Astrocyte (in vitro differentiated cells and primary cell): ENCODE data around the gene GNGT1. TPM values are rescaled to one million over a fixed set of nuclear protein-coding genes. Genes with fewer than 3 reads are reported as not detected.
A peak's percentile ranks its signal among the peaks of the same experiment; 100 is the strongest.

Experiments
- DNase-seq: peaks from one replicate; pipeline ENCODE4 v3.0.0-alpha.2; 2010; ENCODE audit warnings: low read depth
- FAIRE-seq: peaks from 2 replicates; lab custom pipeline; 2011; peaks lifted over from hg19 to GRCh38; lab: Jason Lieb, UNC
- H2AFZ ChIP-seq: 2 replicates; pipeline ENCODE4 v1.6.0; 2012; ENCODE audit warnings: low read depth, low read length, inconsistent platforms
- H3K27ac ChIP-seq: 2 replicates; pipeline ENCODE4 v1.5.1; 2011; ENCODE audit warnings: low read depth, low read length, inconsistent platforms
- H3K27me3 ChIP-seq: 2 replicates; pipeline ENCODE4 v1.6.0; 2011; ENCODE audit warnings: low read length, inconsistent platforms; ENCODE audit not compliant: insufficient read depth
- H3K36me3 ChIP-seq: 2 replicates; pipeline ENCODE4 v1.5.1; 2011; ENCODE audit warnings: low read length, inconsistent platforms; ENCODE audit not compliant: insufficient read depth
- H3K4me1 ChIP-seq: 2 replicates; pipeline ENCODE4 v1.5.1; 2011; ENCODE audit warnings: low read length, inconsistent platforms; ENCODE audit not compliant: insufficient read depth
- H3K4me2 ChIP-seq: 2 replicates; pipeline ENCODE4 v1.6.0; 2012; ENCODE audit warnings: low read length, inconsistent platforms
- H3K4me3 ChIP-seq: 2 replicates; pipeline ENCODE4 v1.5.1; 2011; ENCODE audit warnings: low read depth, mild to moderate bottlenecking, low read length, inconsistent platforms; ENCODE audit not compliant: insufficient read depth
- H3K79me2 ChIP-seq: 2 replicates; pipeline ENCODE4 v1.6.0; 2012; ENCODE audit warnings: mild to moderate bottlenecking, low read length, inconsistent platforms; ENCODE audit not compliant: insufficient read depth
- H3K9ac ChIP-seq: 2 replicates; pipeline ENCODE4 v1.6.0; 2012; ENCODE audit warnings: mild to moderate bottlenecking, low read length, inconsistent platforms
- H3K9me3 ChIP-seq: 2 replicates; pipeline ENCODE4 v1.5.1; 2012; ENCODE audit warnings: low read depth, mild to moderate bottlenecking, low read length, inconsistent platforms; ENCODE audit not compliant: insufficient read depth
- H4K20me1 ChIP-seq: 2 replicates; pipeline ENCODE4 v1.6.0; 2012; ENCODE audit warnings: low read length, inconsistent platforms; ENCODE audit not compliant: insufficient read depth
- H3K27ac Mint-ChIP-seq: one replicate; pipeline ENCODE4 v1.8.0; 2021; ENCODE audit warnings: mild to moderate bottlenecking, mixed read lengths; ENCODE audit not compliant: unreplicated experiment
- H3K27me3 Mint-ChIP-seq: one replicate; pipeline ENCODE4 v1.8.0; 2021; ENCODE audit warnings: low read depth, mixed read lengths; ENCODE audit not compliant: unreplicated experiment
- H3K36me3 Mint-ChIP-seq: one replicate; pipeline ENCODE4 v1.8.0; 2021; ENCODE audit warnings: low read depth, mixed read lengths; ENCODE audit not compliant: unreplicated experiment
- H3K4me1 Mint-ChIP-seq: one replicate; pipeline ENCODE4 v1.8.0; 2021; ENCODE audit warnings: low read depth, mixed read lengths; ENCODE audit not compliant: unreplicated experiment
- H3K4me3 Mint-ChIP-seq: one replicate; pipeline ENCODE4 v1.8.0; 2021; ENCODE audit warnings: mild to moderate bottlenecking, moderate library complexity, mixed read lengths; ENCODE audit not compliant: unreplicated experiment
- H3K9me3 Mint-ChIP-seq: one replicate; pipeline ENCODE4 v1.8.0; 2021; ENCODE audit warnings: mild to moderate bottlenecking, mixed read lengths; ENCODE audit not compliant: unreplicated experiment
- EZH2 ChIP-seq: IDR thresholded peaks from 2 replicates; pipeline ENCODE4 v1.6.1; 2012; ENCODE audit warnings: mild to moderate bottlenecking, low read length, inconsistent platforms; ENCODE audit not compliant: insufficient read depth
- total RNA-seq: library from RNA; stranded (reverse); gene quantifications from 2 replicates; pipeline ENCODE4 v1.2.1, GENCODE V29; 2021
- TF ChIP-seq, protein P1 (sequence below): IDR thresholded peaks from 2 replicates; pipeline ENCODE4 v1.5.1; 2011; ENCODE audit warnings: low read depth, mild to moderate bottlenecking, inconsistent platforms, low read length, moderate library complexity; ENCODE audit not compliant: insufficient read depth

GNGT1 gene
- total RNA-seq, 1 donor from 2014 or later: not detected

DNA sequence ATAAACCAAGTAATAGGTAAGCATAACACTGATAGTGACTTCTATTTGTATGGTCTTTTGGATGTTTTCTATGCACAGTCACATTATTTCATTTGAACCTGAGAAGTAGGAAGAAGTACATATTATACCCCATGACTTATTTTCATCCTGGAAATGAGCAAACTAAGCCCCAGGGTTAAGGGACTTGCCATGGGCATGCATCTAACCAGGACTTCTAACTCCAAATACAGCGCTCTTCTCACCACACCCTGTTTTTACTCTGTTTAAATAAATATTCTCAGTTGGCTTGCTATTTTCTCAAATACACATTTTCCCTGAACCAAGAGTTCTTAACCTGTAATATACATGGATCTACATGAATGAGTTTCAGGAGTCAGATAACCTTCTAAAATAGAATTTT, 31.5 kb downstream of the GNGT1 start:
- Histone ChIP-seq H2AFZ (no peak overlapping the region), H3K27ac (no peak overlapping the region), H3K79me2 (no peaks in the 10 kb centered on the region), H3K4me1 (no peaks in the 10 kb centered on the region), H3K27me3 (no peaks in the 10 kb centered on the region), H3K36me3 (no peaks in the 10 kb centered on the region), H3K9me3 (no peaks in the 10 kb centered on the region), H3K9ac (no peak overlapping the region), H3K4me2 (no peak overlapping the region), H3K4me3 (no peak overlapping the region), H4K20me1 (no peaks in the 10 kb centered on the region)
- no peak overlapping the region for H3K27ac Mint-ChIP-seq
- FAIRE-seq (no peak), DNase-seq (no peak)
- H3K27me3 Mint-ChIP-seq: peaks cover 4% of the 10 kb centered on the region
- no peak for TF ChIP-seq EZH2
- TF ChIP-seq, protein P1, sequence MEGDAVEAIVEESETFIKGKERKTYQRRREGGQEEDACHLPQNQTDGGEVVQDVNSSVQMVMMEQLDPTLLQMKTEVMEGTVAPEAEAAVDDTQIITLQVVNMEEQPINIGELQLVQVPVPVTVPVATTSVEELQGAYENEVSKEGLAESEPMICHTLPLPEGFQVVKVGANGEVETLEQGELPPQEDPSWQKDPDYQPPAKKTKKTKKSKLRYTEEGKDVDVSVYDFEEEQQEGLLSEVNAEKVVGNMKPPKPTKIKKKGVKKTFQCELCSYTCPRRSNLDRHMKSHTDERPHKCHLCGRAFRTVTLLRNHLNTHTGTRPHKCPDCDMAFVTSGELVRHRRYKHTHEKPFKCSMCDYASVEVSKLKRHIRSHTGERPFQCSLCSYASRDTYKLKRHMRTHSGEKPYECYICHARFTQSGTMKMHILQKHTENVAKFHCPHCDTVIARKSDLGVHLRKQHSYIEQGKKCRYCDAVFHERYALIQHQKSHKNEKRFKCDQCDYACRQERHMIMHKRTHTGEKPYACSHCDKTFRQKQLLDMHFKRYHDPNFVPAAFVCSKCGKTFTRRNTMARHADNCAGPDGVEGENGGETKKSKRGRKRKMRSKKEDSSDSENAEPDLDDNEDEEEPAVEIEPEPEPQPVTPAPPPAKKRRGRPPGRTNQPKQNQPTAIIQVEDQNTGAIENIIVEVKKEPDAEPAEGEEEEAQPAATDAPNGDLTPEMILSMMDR: no peak
- H3K9me3 Mint-ChIP-seq: peaks cover 3% of the 10 kb centered on the region
- H3K4me1 Mint-ChIP-seq: peaks cover 9% of the 10 kb centered on the region
- H3K36me3 Mint-ChIP-seq: peaks cover 1% of the 10 kb centered on the region
- H3K4me3 Mint-ChIP-seq: no peak overlapping the region

DNA sequence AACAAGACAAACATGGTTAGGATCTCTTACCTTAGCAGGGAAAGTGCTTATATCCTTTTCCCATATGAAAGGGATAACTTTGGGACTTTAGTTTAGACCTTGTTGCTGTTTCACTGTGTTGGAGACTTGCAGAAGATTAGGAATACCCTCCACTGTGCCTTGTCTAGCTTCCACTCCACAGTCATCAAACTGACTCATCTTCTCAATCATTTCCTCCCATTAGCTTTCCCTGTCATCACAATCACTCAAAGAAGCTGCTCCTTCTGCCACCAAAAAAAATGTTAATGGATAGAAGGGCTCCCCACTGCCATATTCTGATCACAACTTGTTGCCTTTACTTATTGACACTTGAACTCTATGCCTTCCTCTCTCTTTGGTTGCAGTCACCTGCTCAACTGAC, 31.9 kb downstream of the GNGT1 start:
- Histone ChIP-seq H3K4me1 (no peaks in the 10 kb centered on the region), H2AFZ (no peak overlapping the region), H3K4me3 (no peak overlapping the region), H3K9me3 (no peaks in the 10 kb centered on the region), H3K27ac (no peak overlapping the region), H4K20me1 (no peaks in the 10 kb centered on the region), H3K27me3 (no peaks in the 10 kb centered on the region), H3K9ac (no peak overlapping the region), H3K4me2 (no peak overlapping the region), H3K79me2 (no peaks in the 10 kb centered on the region), H3K36me3 (no peaks in the 10 kb centered on the region)
- DNase-seq (no peak), FAIRE-seq (no peak)
- peaks cover 1% of the 10 kb centered on the region for H3K36me3 Mint-ChIP-seq
- H3K27me3 Mint-ChIP-seq: peaks cover 4% of the 10 kb centered on the region
- H3K4me3 Mint-ChIP-seq: no peak overlapping the region
- peaks cover 3% of the 10 kb centered on the region for H3K9me3 Mint-ChIP-seq
- TF ChIP-seq, protein P1: no peak
- TF ChIP-seq EZH2: no peak
- H3K4me1 Mint-ChIP-seq: peaks cover 9% of the 10 kb centered on the region
- no peak overlapping the region for H3K27ac Mint-ChIP-seq

DNA sequence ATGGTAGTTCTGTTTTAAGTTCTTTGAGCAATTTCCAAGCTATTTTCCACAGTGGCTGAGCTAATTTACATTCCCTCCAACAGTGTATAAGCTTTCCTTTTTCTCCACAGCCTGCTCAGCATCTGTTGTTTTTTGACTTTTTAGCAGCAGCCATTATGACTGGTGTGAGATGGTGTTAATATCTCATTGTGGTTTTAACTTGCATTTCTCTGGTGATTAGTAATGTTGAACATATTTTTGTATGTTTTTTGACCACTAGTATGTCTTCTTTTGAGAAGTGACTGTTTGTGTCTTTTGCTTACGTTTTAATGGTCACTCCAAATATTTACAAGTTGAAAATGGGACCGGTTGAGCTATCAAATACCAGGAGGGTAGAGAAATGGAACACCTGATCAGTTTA, 35.6 kb downstream of the GNGT1 start:
- DNase-seq (peak; percentile 82), FAIRE-seq (no peak)
- H3K27ac ChIP-seq: no peak overlapping the region
- no peak overlapping the region for H3K9ac ChIP-seq
- no peak overlapping the region for H3K4me3 Mint-ChIP-seq
- H3K27me3 Mint-ChIP-seq: peaks cover 4% of the 10 kb centered on the region
- peaks cover 17% of the 10 kb centered on the region for H3K4me1 Mint-ChIP-seq
- peaks cover 3% of the 10 kb centered on the region for H3K9me3 Mint-ChIP-seq
- TF ChIP-seq, protein P1: no peak
- TF ChIP-seq EZH2: no peak
- H3K36me3 ChIP-seq: no peaks in the 10 kb centered on the region
- no peaks in the 10 kb centered on the region for H3K9me3 ChIP-seq
- no peaks in the 10 kb centered on the region for H3K4me1 ChIP-seq
- no peak overlapping the region for H2AFZ ChIP-seq
- peaks cover 1% of the 10 kb centered on the region for H3K36me3 Mint-ChIP-seq
- H3K4me3 ChIP-seq: no peak overlapping the region
- no peaks in the 10 kb centered on the region for H4K20me1 ChIP-seq
- H3K27ac Mint-ChIP-seq: no peak overlapping the region
- no peaks in the 10 kb centered on the region for H3K27me3 ChIP-seq
- H3K79me2 ChIP-seq: no peaks in the 10 kb centered on the region
- no peak overlapping the region for H3K4me2 ChIP-seq
